ENCODE results near the gene SORCS2. TPM values are rescaled to one million over a fixed set of nuclear protein-coding genes. Genes with fewer than 3 reads are reported as not detected.

Gene SORCS2
- total RNA-seq, 1 donor from 2014 or later = 13.4 TPM

GRCh38 chr4:7431696-7432530 lies 239.6 kb downstream of the SORCS2 start:
- H3K4me3 Mint-ChIP-seq = no peak overlapping the region
- H3K36me3 Mint-ChIP-seq = no peaks in the 10 kb centered on the region
- H3K27ac Mint-ChIP-seq = no peak overlapping the region
- H3K4me1 Mint-ChIP-seq (ENCODE audit: unreplicated experiment) = peaks cover 30% of the 10 kb centered on the region
- TF ChIP-seq CTCF (conservative IDR thresholded peaks at IDR 0.05) = no peak
- H3K27me3 Mint-ChIP-seq = no peaks in the 10 kb centered on the region
- H3K9me3 Mint-ChIP-seq = no peaks in the 10 kb centered on the region
- no peak for DNase-seq (ENCODE audit: extremely low spot score, unreplicated experiment)

- H3K9me3 Mint-ChIP-seq = no peaks in the 10 kb centered on the region
- H3K36me3 Mint-ChIP-seq = no peaks in the 10 kb centered on the region
- DNase-seq (ENCODE audit: extremely low spot score, unreplicated experiment) = no peak
- H3K27me3 Mint-ChIP-seq = no peaks in the 10 kb centered on the region
- peaks cover 25% of the 10 kb centered on the region for H3K4me1 Mint-ChIP-seq (ENCODE audit: unreplicated experiment)
- no peak overlapping the region for H3K27ac Mint-ChIP-seq
- no peak overlapping the region for H3K4me3 Mint-ChIP-seq
- no peak for TF ChIP-seq CTCF (conservative IDR thresholded peaks at IDR 0.05)
Observed at GRCh38 chr4:7432531-7433375, 240.4 kb downstream of the SORCS2 start.

- Mint-ChIP-seq H3K4me1 (ENCODE audit: unreplicated experiment) (peaks cover 19% of the 10 kb centered on the region), H3K36me3 (no peaks in the 10 kb centered on the region), H3K27ac (no peak overlapping the region), H3K4me3 (no peak overlapping the region), H3K9me3 (no peaks in the 10 kb centered on the region), H3K27me3 (no peaks in the 10 kb centered on the region)
- no peak for TF ChIP-seq CTCF (conservative IDR thresholded peaks at IDR 0.05)
- no peak for DNase-seq (ENCODE audit: extremely low spot score, unreplicated experiment)
Observed at GRCh38 chr4:7433376-7434140, 241.2 kb downstream of the SORCS2 start.

GRCh38 chr4:7434141-7434765 lies 241.9 kb downstream of the SORCS2 start:
- H3K27ac Mint-ChIP-seq = no peak overlapping the region
- H3K4me3 Mint-ChIP-seq = no peak overlapping the region
- no peak for DNase-seq (ENCODE audit: extremely low spot score, unreplicated experiment)
- H3K9me3 Mint-ChIP-seq = peaks cover 2% of the 10 kb centered on the region
- TF ChIP-seq CTCF (conservative IDR thresholded peaks at IDR 0.05) = no peak
- no peaks in the 10 kb centered on the region for H3K36me3 Mint-ChIP-seq
- peaks cover 12% of the 10 kb centered on the region for H3K4me1 Mint-ChIP-seq (ENCODE audit: unreplicated experiment)
- H3K27me3 Mint-ChIP-seq = no peaks in the 10 kb centered on the region

GRCh38 chr4:7434766-7435150 lies 242.4 kb downstream of the SORCS2 start, which contains the start of gene PSAPL1:
TSS of gene PSAPL1 (minus strand) at chr4:7434930. CDS start at chr4:7434879, 51 bp downstream.
- no peaks in the 10 kb centered on the region for H3K36me3 Mint-ChIP-seq
- no peak for DNase-seq (ENCODE audit: extremely low spot score, unreplicated experiment)
- no peaks in the 10 kb centered on the region for H3K27me3 Mint-ChIP-seq
- TF ChIP-seq CTCF (conservative IDR thresholded peaks at IDR 0.05) = no peak
- H3K27ac Mint-ChIP-seq = peak within 1 kb of the TSS; percentile 88
- peak within 1 kb of the TSS; percentile 63 for H3K4me3 Mint-ChIP-seq
- H3K4me1 Mint-ChIP-seq (ENCODE audit: unreplicated experiment) = peaks cover 10% of the 10 kb centered on the region
- peaks cover 6% of the 10 kb centered on the region for H3K9me3 Mint-ChIP-seq
